Caco-2 (cell line): ENCODE measurements around the gene GLCCI1. TPM values are rescaled to one million over a fixed set of nuclear protein-coding genes. Genes with fewer than 3 reads are reported as not detected.

Experiments
- BruUV-seq: library from RNA; stranded (reverse); fragments of 400-500 nt; replicated peaks from 2 replicates; lab custom pipeline; 2021; lab: Mats Ljungman, UMichigan
- CTCF ChIA-PET: fragments of 300-600 bp; sonication (Branson Sonifier 250); formaldehyde crosslinking; loops from one replicate; lab custom pipeline; 2022; ENCODE audit warnings: antibody characterized with exemption; lab: Charles Lee
- POLR2A ChIA-PET: fragments of 300-600 bp; sonication (Branson Sonifier 250); formaldehyde crosslinking; loops from one replicate; lab custom pipeline; 2022; ENCODE audit warnings: antibody characterized with exemption; lab: Charles Lee
- DNase-seq, 2 experiments: peaks; one replicate each; pipeline versions ENCODE4 v3.0.0 to v3.0.0-alpha.2; 2020 to 2022
- H3K27me3 ChIP-seq: replicated peaks from 2 replicates; pipeline ENCODE4 v1.6.0; 2011; ENCODE audit warnings: low read length; ENCODE audit not compliant: control insufficient read depth, insufficient read depth
- H3K36me3 ChIP-seq: 2 replicates; pipeline ENCODE4 v1.5.1; 2011; ENCODE audit warnings: low read length; ENCODE audit not compliant: control insufficient read depth, insufficient read depth
- H3K4me1 ChIP-seq: fragments of 250-450 bp; sonication (Bioruptor Pico); 2 replicates; pipeline ENCODE4 v1.5.1; 2020; ENCODE audit warnings: mild to moderate bottlenecking
- H3K4me3 ChIP-seq: 2 replicates; pipeline ENCODE4 v1.5.1; 2011; ENCODE audit warnings: low read depth, mild to moderate bottlenecking, control low read depth, low read length
- H3K9me3 ChIP-seq: fragments of 250-450 bp; sonication (Bioruptor Pico); 2 replicates; pipeline ENCODE4 v1.5.1; 2020; ENCODE audit warnings: mild to moderate bottlenecking, moderate library complexity
- H3K27ac Mint-ChIP-seq: one replicate; pipeline ENCODE4 v1.8.0; 2022; ENCODE audit warnings: mixed read lengths; ENCODE audit not compliant: unreplicated experiment
- H3K27me3 Mint-ChIP-seq: one replicate; pipeline ENCODE4 v1.8.0; 2022; ENCODE audit warnings: mixed read lengths; ENCODE audit not compliant: insufficient read depth, unreplicated experiment
- H3K36me3 Mint-ChIP-seq: one replicate; pipeline ENCODE4 v1.8.0; 2022; ENCODE audit warnings: mild to moderate bottlenecking, mixed read lengths; ENCODE audit not compliant: insufficient read depth, unreplicated experiment
- H3K4me1 Mint-ChIP-seq: one replicate; pipeline ENCODE4 v1.8.0; 2022; ENCODE audit warnings: low read depth, mixed read lengths; ENCODE audit not compliant: unreplicated experiment
- H3K4me3 Mint-ChIP-seq: one replicate; pipeline ENCODE4 v1.8.0; 2022; ENCODE audit warnings: mild to moderate bottlenecking, moderate library complexity, mixed read lengths; ENCODE audit not compliant: unreplicated experiment
- H3K9me3 Mint-ChIP-seq: one replicate; pipeline ENCODE4 v1.8.0; 2022; ENCODE audit warnings: mixed read lengths; ENCODE audit not compliant: unreplicated experiment
- CTCF ChIP-seq, 2 experiments: fragments of 200-600 bp in 1 of 2; IDR thresholded peaks; 1 replicate in 1 of 2; 2 replicates in 1 of 2; pipeline versions ENCODE4 v1.5.1 to v1.8.0; 2011 to 2022; ENCODE audit warnings: antibody characterized with exemption in 1 of 2, control low read depth in 1 of 2, inconsistent platforms in 1 of 2, low read depth in 1 of 2, low read length in 1 of 2, mild to moderate bottlenecking in 1 of 2, moderate library complexity in 1 of 2; ENCODE audit not compliant: insufficient read depth in 1 of 2, severe bottlenecking in 1 of 2, unreplicated experiment in 1 of 2
- intact Hi-C: fragments of 100-400 bp; cut with micrococcal nuclease; formaldehyde crosslinking; loops from one replicate; pipeline ENCODE4 v1.10.0; 2022; ENCODE audit not compliant: unreplicated experiment
- total RNA-seq: library from RNA; stranded (reverse); gene quantifications from 2 replicates; pipeline ENCODE4 v1.2.3, GENCODE V29; 2022

The GLCCI1 gene
- total RNA-seq, 1 experiment from 2014 or later, result 18.8 TPM

GRCh38 chr7:8114175-8114574 lies 145.6 kb downstream of the GLCCI1 start:
- ChIA-PET POLR2A (no interaction called here), CTCF (no interaction called here)
- Mint-ChIP-seq H3K27me3 (no peaks in the 10 kb centered on the region), H3K4me3 (no peak overlapping the region), H3K27ac (no peak overlapping the region), H3K4me1 (no peaks in the 10 kb centered on the region), H3K36me3 (peaks cover 6% of the 10 kb centered on the region), H3K9me3 (no peaks in the 10 kb centered on the region)
- intact Hi-C loops, result no loop called here
- TF ChIP-seq CTCF (IDR thresholded peaks at IDR 0.05; ENCODE audit: insufficient read depth in 1 of 2, low read depth in 1 of 2, low read length in 1 of 2, severe bottlenecking in 1 of 2, unreplicated experiment in 1 of 2), result no peak
- H3K36me3 ChIP-seq, result no peaks in the 10 kb centered on the region
- no TSS peak for BruUV-seq
- H3K4me1 ChIP-seq, result no peaks in the 10 kb centered on the region
- H3K9me3 ChIP-seq, result no peaks in the 10 kb centered on the region
- H3K27me3 ChIP-seq, result no peaks in the 10 kb centered on the region
- H3K4me3 ChIP-seq, result no peak overlapping the region
- DNase-seq, result no peak

DNA sequence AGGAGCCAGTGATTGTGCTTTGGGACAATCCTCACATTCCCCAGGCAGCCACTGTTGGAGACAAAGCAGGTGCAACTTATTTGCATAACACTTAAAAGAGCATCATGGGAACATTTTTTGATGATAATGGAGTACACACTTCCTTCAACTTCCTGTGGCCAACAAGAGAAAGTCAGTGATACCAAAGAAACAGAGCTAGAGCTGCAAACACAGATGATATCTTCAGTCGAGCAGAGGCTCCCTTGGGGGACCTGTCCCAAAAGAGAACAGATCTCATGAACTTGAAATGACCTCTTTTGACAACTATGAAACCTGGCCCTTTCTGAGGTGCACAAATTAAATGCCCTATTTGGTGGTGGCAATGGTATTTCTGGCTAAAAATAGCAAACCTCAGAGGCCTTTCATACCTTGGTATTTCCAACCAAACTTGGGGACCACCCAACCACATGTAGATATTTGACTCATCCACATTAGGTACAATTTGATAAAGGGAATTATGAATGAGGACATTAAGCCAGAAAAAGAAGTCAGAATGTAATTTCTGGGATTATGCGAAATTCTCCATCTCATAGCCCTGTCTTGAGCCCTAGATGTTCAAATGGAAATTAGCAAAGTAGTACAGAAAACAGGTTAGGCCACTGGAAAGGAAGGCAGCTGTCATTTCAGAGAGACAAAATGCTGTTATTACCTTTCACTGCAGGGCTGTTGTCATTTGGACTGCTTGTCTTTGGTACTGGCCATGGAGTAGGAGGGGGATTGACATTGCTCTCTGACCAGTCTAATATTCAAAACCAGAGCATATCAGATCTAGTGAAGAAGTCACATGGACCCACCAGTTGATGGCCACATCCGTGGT lies 147.2 kb downstream of the GLCCI1 start:
- Histone ChIP-seq H3K27me3 (no peaks in the 10 kb centered on the region), H3K36me3 (no peaks in the 10 kb centered on the region), H3K4me1 (no peaks in the 10 kb centered on the region), H3K9me3 (no peaks in the 10 kb centered on the region), H3K4me3 (no peak overlapping the region)
- DNase-seq, result no peak
- no TSS peak for BruUV-seq
- Mint-ChIP-seq H3K27ac (no peak overlapping the region), H3K27me3 (no peaks in the 10 kb centered on the region), H3K9me3 (no peaks in the 10 kb centered on the region), H3K36me3 (peaks cover 6% of the 10 kb centered on the region), H3K4me3 (no peak overlapping the region), H3K4me1 (no peaks in the 10 kb centered on the region)
- CTCF ChIA-PET, result no interaction called here
- TF ChIP-seq CTCF (IDR thresholded peaks at IDR 0.05; ENCODE audit: insufficient read depth in 1 of 2, low read depth in 1 of 2, low read length in 1 of 2, severe bottlenecking in 1 of 2, unreplicated experiment in 1 of 2), result no peak
- POLR2A ChIA-PET, result no interaction called here
- intact Hi-C loops, result no loop called here

DNA sequence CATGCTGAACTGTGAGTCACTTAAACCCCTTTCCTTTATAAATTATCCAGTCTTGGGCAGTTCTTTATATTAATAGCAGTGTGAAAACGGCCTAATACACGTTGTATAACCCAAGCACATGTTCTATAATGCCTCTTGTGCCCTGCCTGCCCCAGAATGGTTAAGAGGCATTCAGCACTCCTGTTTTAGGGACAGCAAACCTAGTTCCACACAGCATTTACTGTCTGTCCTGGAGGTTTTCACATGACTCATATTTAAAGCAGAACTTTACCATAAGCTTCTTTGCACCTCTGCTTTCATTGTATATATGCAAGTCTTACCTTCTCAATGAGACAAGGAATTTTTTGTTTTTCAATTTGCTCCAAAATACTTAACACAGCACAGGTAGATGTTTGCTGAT lies 148.6 kb downstream of the GLCCI1 start:
- Mint-ChIP-seq H3K36me3 (no peaks in the 10 kb centered on the region), H3K27me3 (no peaks in the 10 kb centered on the region), H3K9me3 (no peaks in the 10 kb centered on the region), H3K4me1 (no peaks in the 10 kb centered on the region), H3K4me3 (no peak overlapping the region), H3K27ac (no peak overlapping the region)
- Histone ChIP-seq H3K27me3 (no peaks in the 10 kb centered on the region), H3K4me3 (no peak overlapping the region), H3K4me1 (no peaks in the 10 kb centered on the region), H3K36me3 (no peaks in the 10 kb centered on the region), H3K9me3 (no peaks in the 10 kb centered on the region)
- DNase-seq, result no peak
- no TSS peak for BruUV-seq
- ChIA-PET POLR2A (no interaction called here), CTCF (no interaction called here)
- intact Hi-C loops, result no loop called here
- TF ChIP-seq CTCF (IDR thresholded peaks at IDR 0.05; ENCODE audit: insufficient read depth in 1 of 2, low read depth in 1 of 2, low read length in 1 of 2, severe bottlenecking in 1 of 2, unreplicated experiment in 1 of 2), result no peak
